Transverse colon (tissue), 4 donors: ENCODE data around the gene GSTCD. TPM values are rescaled to one million over a fixed set of nuclear protein-coding genes. Genes with fewer than 3 reads are reported as not detected.

ENCODE experiments used
- DNase-seq: peaks from one replicate; pipeline ENCODE4 v3.0.0-alpha.2; 2019
- H3K27ac ChIP-seq, 4 donors: fragments of 200-600 bp; sonication (generic); 2 replicates each; pipeline ENCODE4 v1.5.1; 2016 to 2018; ENCODE audit warnings: inconsistent platforms in 4 of 4
- H3K27me3 ChIP-seq: fragments of 200-600 bp; sonication (generic); 2 replicates; pipeline ENCODE4 v1.5.1; 2017; ENCODE audit warnings: inconsistent platforms
- H3K36me3 ChIP-seq, 4 donors: fragments of 200-600 bp; sonication (generic); 2 replicates each; pipeline ENCODE4 v1.5.1; 2017 to 2019; ENCODE audit warnings: inconsistent platforms in 4 of 4
- H3K4me1 ChIP-seq, 4 donors: fragments of 200-600 bp; sonication (generic); 2 replicates each; pipeline ENCODE4 v1.5.1; 2017 to 2020; ENCODE audit warnings: inconsistent platforms in 4 of 4
- H3K4me3 ChIP-seq, 4 donors: fragments of 200-600 bp; sonication (generic); 1 replicate in 1 of 4; 2 replicates in 3 of 4; pipeline versions ENCODE4 v1.5.1 to v1.6.1; 2017 to 2019; ENCODE audit warnings: inconsistent platforms in 4 of 4
- H3K9me3 ChIP-seq, 2 donors: fragments of 200-600 bp; sonication (generic); 2 replicates each; pipeline ENCODE4 v1.5.1; 2017 to 2019; ENCODE audit warnings: inconsistent platforms in 2 of 2
- CTCF ChIP-seq, 5 experiments: fragments of 200-600 bp in 3 of 5; fragments of 450-650 bp in 2 of 5; sonication (generic) in 3 of 5; IDR thresholded peaks; 1 replicate in 2 of 5; 2 replicates in 3 of 5; pipeline ENCODE4 v1.5.1; 2016 to 2017; ENCODE audit warnings: antibody characterized with exemption in 5 of 5, inconsistent platforms in 3 of 5, mild to moderate bottlenecking in 2 of 5, moderate library complexity in 1 of 5
- EP300 ChIP-seq: sonication (generic); formaldehyde crosslinking; IDR thresholded peaks from one replicate; pipeline ENCODE4 v1.6.1; 2017; ENCODE audit warnings: antibody characterized with exemption, low read depth
- POLR2A ChIP-seq: fragments of 450-650 bp; IDR thresholded peaks from one replicate; pipeline ENCODE4 v1.6.1; 2016; ENCODE audit warnings: antibody characterized with exemption, mild to moderate bottlenecking, moderate library complexity
- POLR2AphosphoS5 ChIP-seq, 3 donors: sonication (generic); formaldehyde crosslinking; IDR thresholded peaks; one replicate each; pipeline ENCODE4 v1.6.1; 2016; ENCODE audit warnings: antibody characterized with exemption in 3 of 3
- WGBS, 2 donors: methylation state at CpG; one replicate each; pipeline ENCODE4 v1.1.5; 2018; ENCODE audit warnings: low coverage in 1 of 2; 5-methylcytosine and 5-hydroxymethylcytosine counted together
- in situ Hi-C, 4 donors: fragments of 200-750 bp; cut with MboI; loops; one replicate each; pipeline versions ENCODE4 v1.15.0 to v1.15.1; 2017; ENCODE audit warnings: low sequenced_read_pairs in 3 of 4, low pct_ligation_motif_present in 1 of 4, low pct_unique_long_range_greater_than_20kb in 1 of 4
- intact Hi-C: fragments of 100-400 bp; cut with DNase I; formaldehyde crosslinking; loops from one replicate; pipeline ENCODE4 v1.15.1; 2023; ENCODE audit warnings: low total_unique reads
- total RNA-seq, 4 donors: library from RNA; depleted of rRNA; stranded (reverse); fragments of >200 nt; gene quantifications; one replicate each; pipeline ENCODE4 v1.1.0, GENCODE V29; 2016

Gene GSTCD
- total RNA-seq, 4 donors from 2014 or later = 0.40 to 11.1 (median 8.4) TPM

GRCh38 chr4:105896461-105896942 lies 187.9 kb downstream of the GSTCD start:
- H3K9me3 ChIP-seq = no peaks in the 10 kb centered on the region
- peak; percentile 48 for DNase-seq
- H3K27me3 ChIP-seq = peaks cover 19% of the 10 kb centered on the region
- in situ Hi-C loops (no loop called here), intact Hi-C loops (no loop called here)
- peaks cover 0 to 15% (median 6%) of the 10 kb centered on the region in 4 donors for H3K4me1 ChIP-seq
- H3K36me3 ChIP-seq = no peaks in the 10 kb centered on the region
- H3K27ac ChIP-seq = peak overlapping the region; percentile 64 to 85 (median 81)
- WGBS, 2 donors = 9 to 11% methylated on average over 14 to 18 of the region's 22 CpGs
- no peak for TF ChIP-seq CTCF (IDR thresholded peaks at IDR 0.05)
- no peak for TF ChIP-seq EP300
- no peak for TF ChIP-seq POLR2A
- no peak for TF ChIP-seq POLR2AphosphoS5 (IDR thresholded peaks at IDR 0.05)
- H3K4me3 ChIP-seq = peak overlapping the region; percentile 23 to 71 (median 58)

Other genes starting within 250 kb of the GSTCD start
- 100 to 1,000 TPM in 2 of 4 donors, 10 to 100 TPM in 2; 46.2 to 164 (median 84.6) TPM for gene PPA2, start 234.7 kb upstream of the GSTCD start, total RNA-seq
- gene ARHGEF38, start 156.2 kb upstream of the GSTCD start, total RNA-seq = 10 to 100 TPM in 3 of 4 donors, 1 to 10 TPM in 1; 2.6 to 18.1 (median 15.6) TPM
- gene INTS12, start 95 bp upstream of the GSTCD start, total RNA-seq = 10 to 100 TPM in 3 of 4 donors, 1 to 10 TPM in 1; 4.5 to 37.0 (median 22.0) TPM
- gene NPNT, start 186.7 kb downstream of the GSTCD start, total RNA-seq = 10 to 100 TPM in 3 of 4 donors, 1 to 10 TPM in 1; 4.5 to 26.3 (median 24.4) TPM